Left lung (tissue), 10 donors: ENCODE results near the gene SEC24D. TPM values are rescaled to one million over a fixed set of nuclear protein-coding genes. Genes with fewer than 3 reads are reported as not detected.

Source experiments
- ATAC-seq: fragments of 200-7000 bp; cut with Tn5 transposase; one replicate; pipeline ENCODE4 v1.9.1; 2020; ENCODE audit warnings: moderate library complexity
- DNase-seq, 4 donors: peaks; one replicate each; pipeline ENCODE4 v3.0.0-alpha.2; 2013 to 2020
- H3K27ac ChIP-seq, 2 donors: fragments of 200-600 bp; sonication (generic) in 1 of 2; one replicate each; pipeline versions ENCODE4 v1.5.0 to v1.8.0; 2020 to 2021
- H3K27me3 ChIP-seq, 2 donors: fragments of 200-600 bp; sonication (generic) in 1 of 2; one replicate each; pipeline versions ENCODE4 v1.5.0 to v1.8.0; 2020 to 2021
- H3K36me3 ChIP-seq, 2 donors: fragments of 200-600 bp; sonication (generic) in 1 of 2; one replicate each; pipeline versions ENCODE4 v1.5.0 to v1.8.0; 2020 to 2021
- H3K4me1 ChIP-seq, 2 donors: fragments of 200-600 bp; one replicate each; pipeline ENCODE4 v1.8.0; 2021
- H3K4me3 ChIP-seq, 2 donors: fragments of 200-600 bp; sonication (generic) in 1 of 2; one replicate each; pipeline versions ENCODE4 v1.5.0 to v1.8.0; 2020 to 2021; ENCODE audit warnings: mild to moderate bottlenecking in 1 of 2
- H3K9me3 ChIP-seq, 2 donors: fragments of 200-600 bp; sonication (generic) in 1 of 2; one replicate each; pipeline versions ENCODE4 v1.5.0 to v1.8.0; 2020 to 2021
- CTCF ChIP-seq, 2 donors: fragments of 200-600 bp; sonication (generic) in 1 of 2; IDR thresholded peaks; one replicate each; pipeline versions ENCODE4 v1.5.0 to v1.8.0; 2021; ENCODE audit warnings: antibody characterized with exemption in 2 of 2
- intact Hi-C, 2 donors: fragments of 100-400 bp; cut with DNase I; formaldehyde crosslinking; loops; one replicate each; pipeline versions ENCODE4 v1.11.2 to v1.14.2; 2022
- polyA plus RNA-seq, 6 donors: library from polyadenylated mRNA; unstranded; fragments of 120-200 nt; gene quantifications; one replicate each; pipeline ENCODE4 v1.2.1, GENCODE V29; 2013; ENCODE audit not compliant: insufficient read length in 6 of 6
- total RNA-seq, 2 donors: library from RNA; stranded (reverse); fragmentation: NEBNext Ultra II Directional; extraction: Animal tissue kit (Norgen Biotek cat#: 25700); gene quantifications; one replicate each; pipeline ENCODE4 v1.2.1, GENCODE V29; 2021
- donor health status: DM: no; HTN: yes; CAD: no.
- donor health status: DM: no; HTN: no; CAD: no.

The SEC24D gene
- total and polyA plus RNA-seq, 8 donors, result 40.7 to 99.4 (median 50.4) TPM

GRCh38 chr4:118867311-118868067, 31.6 kb upstream of the SEC24D start:
- no peak for DNase-seq
- no peak overlapping the region for H3K4me3 ChIP-seq
- intact Hi-C loops, result no loop called here
- no peaks in the 10 kb centered on the region for H3K36me3 ChIP-seq
- H3K27ac ChIP-seq, result no peak overlapping the region
- no peaks in the 10 kb centered on the region for H3K27me3 ChIP-seq
- H3K4me1 ChIP-seq, result no peaks in the 10 kb centered on the region
- H3K9me3 ChIP-seq, result no peaks in the 10 kb centered on the region
- TF ChIP-seq CTCF (IDR thresholded peaks at IDR 0.05), result no peak
- no peak for ATAC-seq

DNA sequence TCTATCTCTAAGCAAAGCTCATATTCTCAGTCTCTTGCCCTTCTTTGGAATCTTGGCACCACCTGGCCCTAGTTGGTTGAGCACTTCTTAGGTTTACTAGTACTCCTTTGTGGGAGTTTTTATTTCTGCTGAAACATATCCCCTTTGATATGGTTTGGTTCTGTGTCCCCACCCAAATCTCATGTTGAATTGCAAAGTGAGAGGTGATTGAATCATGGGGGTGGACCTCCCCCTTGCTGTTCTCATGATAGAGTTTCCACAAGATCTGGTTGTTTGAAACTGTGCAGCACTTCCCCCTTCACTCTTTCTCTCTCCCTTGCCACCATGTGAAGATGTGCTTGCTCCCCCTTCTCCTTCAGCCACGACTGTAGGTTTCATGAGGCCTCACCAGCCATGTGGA, 30.5 kb upstream of the SEC24D start:
- no peak for TF ChIP-seq CTCF (IDR thresholded peaks at IDR 0.05)
- H3K4me1 ChIP-seq, result no peaks in the 10 kb centered on the region
- no peak for DNase-seq
- H3K9me3 ChIP-seq, result no peaks in the 10 kb centered on the region
- H3K36me3 ChIP-seq, result no peaks in the 10 kb centered on the region
- no peaks in the 10 kb centered on the region for H3K27me3 ChIP-seq
- H3K4me3 ChIP-seq, result no peak overlapping the region
- H3K27ac ChIP-seq, result no peak overlapping the region
- intact Hi-C loops, result no loop called here
- no peak for ATAC-seq

GRCh38 chr4:118865091-118865708, 29.3 kb upstream of the SEC24D start:
- Histone ChIP-seq H3K4me3 (no peak overlapping the region), H3K4me1 (no peaks in the 10 kb centered on the region), H3K36me3 (no peaks in the 10 kb centered on the region), H3K27ac (no peak overlapping the region), H3K9me3 (no peaks in the 10 kb centered on the region), H3K27me3 (no peaks in the 10 kb centered on the region)
- TF ChIP-seq CTCF (IDR thresholded peaks at IDR 0.05), result peak; percentile 43 to 44
- intact Hi-C loops, result no loop called here
- ATAC-seq, result peak; percentile 100
- DNase-seq, result peak in 2 of 4 donors; percentile 33 to 47

DNA sequence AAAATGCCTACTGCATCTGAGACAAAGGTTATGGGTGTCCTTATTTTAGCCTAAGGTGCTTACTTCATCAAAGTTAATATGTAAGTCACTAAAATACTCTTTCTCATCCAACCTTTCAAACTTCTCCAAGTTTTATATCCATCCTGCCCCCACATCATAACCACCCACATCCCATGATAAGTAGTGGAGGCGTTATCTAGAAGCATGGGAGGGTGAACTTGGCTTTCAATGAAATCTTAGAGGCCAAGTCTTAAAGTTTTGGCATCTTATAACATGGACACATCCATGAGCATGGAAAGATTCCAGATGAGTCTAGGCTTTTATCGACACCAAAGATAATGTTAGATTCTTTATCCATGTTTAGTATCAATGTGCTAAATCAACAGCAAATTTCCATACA, 22.9 kb upstream of the SEC24D start:
- Histone ChIP-seq H3K4me3 (no peak overlapping the region), H3K4me1 (no peaks in the 10 kb centered on the region), H3K9me3 (no peaks in the 10 kb centered on the region), H3K27ac (no peak overlapping the region), H3K36me3 (no peaks in the 10 kb centered on the region), H3K27me3 (no peaks in the 10 kb centered on the region)
- TF ChIP-seq CTCF (IDR thresholded peaks at IDR 0.05), result no peak
- intact Hi-C loops, result no loop called here
- ATAC-seq, result no peak
- DNase-seq, result no peak

- intact Hi-C loops, result no loop called here
- Histone ChIP-seq H3K27me3 (no peaks in the 10 kb centered on the region), H3K4me3 (no peak overlapping the region), H3K4me1 (no peaks in the 10 kb centered on the region), H3K27ac (no peak overlapping the region), H3K36me3 (no peaks in the 10 kb centered on the region), H3K9me3 (no peaks in the 10 kb centered on the region)
- TF ChIP-seq CTCF (IDR thresholded peaks at IDR 0.05), result no peak
- DNase-seq (no peak), ATAC-seq (no peak)
These were observed 21.8 kb upstream of the SEC24D start for GRCh38 chr4:118857760-118858159.
